ENCODE data around the gene DPY30.

Gene DPY30

GRCh38 chr2:32005371-32005976 lies 34.1 kb downstream of the DPY30 start:
- Histone ChIP-seq H3K4me1 (ENCODE audit: control insufficient read depth, insufficient read depth, low read length) (no peaks in the 10 kb centered on the region), H3K36me3 (ENCODE audit: control insufficient read depth, insufficient read depth, low read length) (no peaks in the 10 kb centered on the region), H3K4me3 (ENCODE audit: low read depth, low read length) (no peak overlapping the region)

GRCh38 chr2:32003791-32004190 lies 35.8 kb downstream of the DPY30 start:
- no peaks in the 10 kb centered on the region for H3K4me1 ChIP-seq (ENCODE audit: control insufficient read depth, insufficient read depth, low read length)
- no peak overlapping the region for H3K4me3 ChIP-seq (ENCODE audit: low read depth, low read length)

More at GRCh38 chr2:32005371-32005976, 34.1 kb downstream of the DPY30 start:
- Histone ChIP-seq H3K27me3 (ENCODE audit: control insufficient read depth, insufficient read depth, low read length) (no peaks in the 10 kb centered on the region), H3K9me3 (ENCODE audit: control insufficient read depth, insufficient read depth, low read length) (no peaks in the 10 kb centered on the region), H3K9ac (ENCODE audit: low read depth, low read length) (no peak overlapping the region)

GRCh38 chr2:32002406-32002805 lies 37.2 kb downstream of the DPY30 start:
- Histone ChIP-seq H3K4me3 (ENCODE audit: low read depth, low read length) (no peak overlapping the region), H3K9me3 (ENCODE audit: control insufficient read depth, insufficient read depth, low read length) (no peaks in the 10 kb centered on the region), H3K4me1 (ENCODE audit: control insufficient read depth, insufficient read depth, low read length) (no peaks in the 10 kb centered on the region), H3K36me3 (ENCODE audit: control insufficient read depth, insufficient read depth, low read length) (no peaks in the 10 kb centered on the region), H3K9ac (ENCODE audit: low read depth, low read length) (no peak overlapping the region), H3K27me3 (ENCODE audit: control insufficient read depth, insufficient read depth, low read length) (no peaks in the 10 kb centered on the region)

More at GRCh38 chr2:32003791-32004190, 35.8 kb downstream of the DPY30 start:
- H3K9me3 ChIP-seq (ENCODE audit: control insufficient read depth, insufficient read depth, low read length), result no peaks in the 10 kb centered on the region
- no peak overlapping the region for H3K9ac ChIP-seq (ENCODE audit: low read depth, low read length)
- no peaks in the 10 kb centered on the region for H3K36me3 ChIP-seq (ENCODE audit: control insufficient read depth, insufficient read depth, low read length)
- H3K27me3 ChIP-seq (ENCODE audit: control insufficient read depth, insufficient read depth, low read length), result no peaks in the 10 kb centered on the region

GRCh38 chr2:31999438-31999837 lies 40.2 kb downstream of the DPY30 start:
- no peaks in the 10 kb centered on the region for H3K4me1 ChIP-seq (ENCODE audit: control insufficient read depth, insufficient read depth, low read length)
- H3K4me3 ChIP-seq (ENCODE audit: low read depth, low read length), result no peak overlapping the region
- no peak overlapping the region for H3K9ac ChIP-seq (ENCODE audit: low read depth, low read length)
- no peaks in the 10 kb centered on the region for H3K27me3 ChIP-seq (ENCODE audit: control insufficient read depth, insufficient read depth, low read length)
- H3K9me3 ChIP-seq (ENCODE audit: control insufficient read depth, insufficient read depth, low read length), result no peaks in the 10 kb centered on the region
- H3K36me3 ChIP-seq (ENCODE audit: control insufficient read depth, insufficient read depth, low read length), result no peaks in the 10 kb centered on the region

- Histone ChIP-seq H3K27me3 (ENCODE audit: control insufficient read depth, insufficient read depth, low read length) (no peaks in the 10 kb centered on the region), H3K4me3 (ENCODE audit: low read depth, low read length) (no peak overlapping the region), H3K4me1 (ENCODE audit: control insufficient read depth, insufficient read depth, low read length) (no peaks in the 10 kb centered on the region), H3K9me3 (ENCODE audit: control insufficient read depth, insufficient read depth, low read length) (no peaks in the 10 kb centered on the region), H3K36me3 (ENCODE audit: control insufficient read depth, insufficient read depth, low read length) (no peaks in the 10 kb centered on the region), H3K9ac (ENCODE audit: low read depth, low read length) (no peak overlapping the region)
Measured at GRCh38 chr2:31998731-31999383, 40.7 kb downstream of the DPY30 start.

GRCh38 chr2:31997653-31998052 lies 42.0 kb downstream of the DPY30 start:
- no peak overlapping the region for H3K4me3 ChIP-seq (ENCODE audit: low read depth, low read length)
- no peaks in the 10 kb centered on the region for H3K36me3 ChIP-seq (ENCODE audit: control insufficient read depth, insufficient read depth, low read length)
- no peaks in the 10 kb centered on the region for H3K4me1 ChIP-seq (ENCODE audit: control insufficient read depth, insufficient read depth, low read length)
- H3K9ac ChIP-seq (ENCODE audit: low read depth, low read length), result no peak overlapping the region
- H3K27me3 ChIP-seq (ENCODE audit: control insufficient read depth, insufficient read depth, low read length), result no peaks in the 10 kb centered on the region
- no peaks in the 10 kb centered on the region for H3K9me3 ChIP-seq (ENCODE audit: control insufficient read depth, insufficient read depth, low read length)

- H3K4me3 ChIP-seq (ENCODE audit: low read depth, low read length), result no peak overlapping the region
- no peaks in the 10 kb centered on the region for H3K4me1 ChIP-seq (ENCODE audit: control insufficient read depth, insufficient read depth, low read length)
- H3K27me3 ChIP-seq (ENCODE audit: control insufficient read depth, insufficient read depth, low read length), result no peaks in the 10 kb centered on the region
- H3K9me3 ChIP-seq (ENCODE audit: control insufficient read depth, insufficient read depth, low read length), result no peaks in the 10 kb centered on the region
- H3K9ac ChIP-seq (ENCODE audit: low read depth, low read length), result no peak overlapping the region
- H3K36me3 ChIP-seq (ENCODE audit: control insufficient read depth, insufficient read depth, low read length), result no peaks in the 10 kb centered on the region
Measured at GRCh38 chr2:31996571-31997150, 42.9 kb downstream of the DPY30 start.

GRCh38 chr2:31992934-31993333 lies 46.7 kb downstream of the DPY30 start:
- Histone ChIP-seq H3K4me1 (ENCODE audit: control insufficient read depth, insufficient read depth, low read length) (no peaks in the 10 kb centered on the region), H3K9ac (ENCODE audit: low read depth, low read length) (no peak overlapping the region), H3K36me3 (ENCODE audit: control insufficient read depth, insufficient read depth, low read length) (no peaks in the 10 kb centered on the region), H3K9me3 (ENCODE audit: control insufficient read depth, insufficient read depth, low read length) (no peaks in the 10 kb centered on the region), H3K27me3 (ENCODE audit: control insufficient read depth, insufficient read depth, low read length) (no peaks in the 10 kb centered on the region), H3K4me3 (ENCODE audit: low read depth, low read length) (no peak overlapping the region)

GRCh38 chr2:31992025-31992579 lies 47.5 kb downstream of the DPY30 start:
- H3K4me3 ChIP-seq (ENCODE audit: low read depth, low read length), result no peak overlapping the region
- H3K9me3 ChIP-seq (ENCODE audit: control insufficient read depth, insufficient read depth, low read length), result no peaks in the 10 kb centered on the region
- H3K36me3 ChIP-seq (ENCODE audit: control insufficient read depth, insufficient read depth, low read length), result no peaks in the 10 kb centered on the region
- no peaks in the 10 kb centered on the region for H3K27me3 ChIP-seq (ENCODE audit: control insufficient read depth, insufficient read depth, low read length)
- no peaks in the 10 kb centered on the region for H3K4me1 ChIP-seq (ENCODE audit: control insufficient read depth, insufficient read depth, low read length)
- H3K9ac ChIP-seq (ENCODE audit: low read depth, low read length), result no peak overlapping the region

- Histone ChIP-seq H3K36me3 (ENCODE audit: control insufficient read depth, insufficient read depth, low read length) (no peaks in the 10 kb centered on the region), H3K4me3 (ENCODE audit: low read depth, low read length) (no peak overlapping the region), H3K4me1 (ENCODE audit: control insufficient read depth, insufficient read depth, low read length) (no peaks in the 10 kb centered on the region), H3K9ac (ENCODE audit: low read depth, low read length) (no peak overlapping the region), H3K9me3 (ENCODE audit: control insufficient read depth, insufficient read depth, low read length) (no peaks in the 10 kb centered on the region), H3K27me3 (ENCODE audit: control insufficient read depth, insufficient read depth, low read length) (no peaks in the 10 kb centered on the region)
Measured at GRCh38 chr2:31989946-31990345, 49.7 kb downstream of the DPY30 start.

- no peaks in the 10 kb centered on the region for H3K27me3 ChIP-seq (ENCODE audit: control insufficient read depth, insufficient read depth, low read length)
- H3K9ac ChIP-seq (ENCODE audit: low read depth, low read length), result no peak overlapping the region
- H3K4me3 ChIP-seq (ENCODE audit: low read depth, low read length), result no peak overlapping the region
- no peaks in the 10 kb centered on the region for H3K4me1 ChIP-seq (ENCODE audit: control insufficient read depth, insufficient read depth, low read length)
- no peaks in the 10 kb centered on the region for H3K36me3 ChIP-seq (ENCODE audit: control insufficient read depth, insufficient read depth, low read length)
- no peaks in the 10 kb centered on the region for H3K9me3 ChIP-seq (ENCODE audit: control insufficient read depth, insufficient read depth, low read length)
Measured at GRCh38 chr2:31987454-31988220, 52.0 kb downstream of the DPY30 start.
